ENCODE data around the gene DCTD. TPM values are rescaled to one million over a fixed set of nuclear protein-coding genes. Genes with fewer than 3 reads are reported as not detected.

The DCTD gene
- total and polyA plus RNA-seq, 2 experiments from 2014 or later, result 133 to 170 TPM

DNA sequence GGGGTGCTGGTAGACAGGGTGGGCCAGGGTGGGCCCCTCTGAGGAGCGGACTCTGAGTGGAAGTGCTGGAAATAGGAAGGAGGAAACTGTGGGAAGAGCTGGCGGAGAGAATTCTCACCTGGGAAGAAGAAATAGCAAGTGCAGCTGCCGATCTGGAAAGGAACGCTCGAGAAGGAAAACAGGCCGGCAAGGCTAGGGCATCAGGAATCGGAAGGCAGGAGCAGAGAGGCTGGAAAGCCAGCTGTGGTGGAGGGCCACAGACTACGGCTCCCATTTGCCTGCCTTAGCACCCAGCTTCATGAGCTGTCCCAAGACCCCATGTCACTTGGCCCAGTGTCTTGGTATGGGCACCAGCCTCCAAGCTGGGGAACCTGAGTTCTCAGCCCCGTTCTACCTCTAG, 37.3 kb downstream of the DCTD start:
- no peak for DNase-seq
- Histone ChIP-seq H4K20me1 (ENCODE audit: insufficient read depth) (no peaks in the 10 kb centered on the region), H3K4me1 (ENCODE audit: insufficient read depth) (no peaks in the 10 kb centered on the region), H3K79me2 (ENCODE audit: insufficient read depth) (no peaks in the 10 kb centered on the region), H3K4me2 (ENCODE audit: unreplicated experiment) (no peak overlapping the region), H2AFZ (no peak overlapping the region), H3K27me3 (replicated peaks; ENCODE audit: insufficient read depth) (no peaks in the 10 kb centered on the region), H3K36me3 (ENCODE audit: low read depth) (peaks cover 13% of the 10 kb centered on the region), H3F3A (ENCODE audit: insufficient read depth) (0 out of 2 replicates have a peak, but pooled peaks cover 3% of the 10 kb centered on the region), H3K4me3 (no peak overlapping the region), H3K9ac (no peak overlapping the region), H3K9me2 (ENCODE audit: insufficient read depth) (no peaks in the 10 kb centered on the region), H3K9me3 (ENCODE audit: low read depth) (no peaks in the 10 kb centered on the region), H3K27ac (no peak overlapping the region)
- WGBS, 2 experiments (ENCODE audit: low coverage in 1 of 2, low lambda C conversion rate in 2 of 2, missing lambda C conversion rate in 2 of 2), result 94 to 96% methylated on average over 8 to 9 of the region's 9 CpGs
- TF ChIP-seq EZH2phosphoT487 (IDR thresholded peaks at IDR 0.05; ENCODE audit: insufficient read depth, low read depth), result no peak
- no peak for TF ChIP-seq EZH2 (IDR thresholded peaks at IDR 0.05; ENCODE audit: insufficient read depth, poor library complexity, severe bottlenecking)
- in situ Hi-C loops (cut with MboI), result no loop called here

DNA sequence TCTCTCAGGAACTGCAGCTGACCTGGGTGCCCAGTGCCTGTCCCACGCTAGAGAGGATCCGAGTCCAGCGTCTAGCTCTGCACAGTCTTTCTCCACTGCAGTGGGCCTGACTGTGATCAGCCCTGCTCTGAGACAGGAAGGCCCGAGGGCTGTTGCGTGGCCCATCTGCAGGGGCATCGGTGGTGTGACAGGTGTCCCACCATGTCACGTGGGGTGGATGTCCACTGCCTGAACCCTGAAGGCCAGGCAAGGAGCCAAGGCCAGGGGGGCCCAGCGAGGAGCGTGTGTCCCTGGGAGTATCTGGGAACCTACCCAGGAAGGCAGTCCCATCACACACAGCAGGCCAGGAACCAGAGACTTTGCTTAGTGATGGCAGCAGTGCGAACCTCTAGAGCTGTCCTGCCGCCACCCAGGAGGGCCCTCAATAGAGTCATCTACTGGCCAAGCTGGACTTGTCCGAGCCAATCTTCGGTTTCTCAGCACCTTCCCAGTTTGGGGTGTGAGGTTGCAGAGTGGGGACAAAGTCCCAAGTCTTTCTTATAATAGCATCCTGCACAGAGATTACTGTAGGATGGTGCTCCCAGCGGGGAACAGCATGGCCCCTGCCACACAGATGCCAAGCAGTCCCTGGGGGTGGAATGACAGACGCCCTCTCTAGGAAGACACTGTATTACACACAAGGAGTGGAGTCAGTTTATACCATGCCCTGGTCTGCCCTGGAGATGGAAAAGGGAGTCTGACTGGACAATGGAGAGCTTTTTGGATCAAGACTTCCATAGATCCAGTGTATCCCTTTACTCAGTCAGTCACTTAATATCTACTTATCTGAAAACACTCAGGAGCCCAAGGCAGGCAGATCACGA, 38.3 kb downstream of the DCTD start:
- Histone ChIP-seq H3K4me1 (ENCODE audit: insufficient read depth) (no peaks in the 10 kb centered on the region), H3K36me3 (ENCODE audit: low read depth) (peaks cover 8% of the 10 kb centered on the region; the same call in 1 of the 2 replicates), H2AFZ (no peak overlapping the region), H3K4me2 (ENCODE audit: unreplicated experiment) (no peak overlapping the region), H3F3A (ENCODE audit: insufficient read depth) (no peaks in the 10 kb centered on the region), H3K9me3 (ENCODE audit: low read depth) (no peaks in the 10 kb centered on the region), H3K9me2 (ENCODE audit: insufficient read depth) (no peaks in the 10 kb centered on the region), H3K27me3 (replicated peaks; ENCODE audit: insufficient read depth) (no peaks in the 10 kb centered on the region), H3K27ac (no peak overlapping the region), H4K20me1 (ENCODE audit: insufficient read depth) (no peaks in the 10 kb centered on the region), H3K79me2 (ENCODE audit: insufficient read depth) (no peaks in the 10 kb centered on the region), H3K4me3 (no peak overlapping the region), H3K9ac (no peak overlapping the region)
- 84% methylated on average over 16 of the region's 16 CpGs for WGBS, 2 experiments (ENCODE audit: low coverage in 1 of 2, low lambda C conversion rate in 2 of 2, missing lambda C conversion rate in 2 of 2)
- in situ Hi-C loops (cut with MboI), result no loop called here
- DNase-seq, result no peak
- no peak for TF ChIP-seq EZH2 (IDR thresholded peaks at IDR 0.05; ENCODE audit: insufficient read depth, poor library complexity, severe bottlenecking)
- TF ChIP-seq EZH2phosphoT487 (IDR thresholded peaks at IDR 0.05; ENCODE audit: insufficient read depth, low read depth), result no peak

DNA sequence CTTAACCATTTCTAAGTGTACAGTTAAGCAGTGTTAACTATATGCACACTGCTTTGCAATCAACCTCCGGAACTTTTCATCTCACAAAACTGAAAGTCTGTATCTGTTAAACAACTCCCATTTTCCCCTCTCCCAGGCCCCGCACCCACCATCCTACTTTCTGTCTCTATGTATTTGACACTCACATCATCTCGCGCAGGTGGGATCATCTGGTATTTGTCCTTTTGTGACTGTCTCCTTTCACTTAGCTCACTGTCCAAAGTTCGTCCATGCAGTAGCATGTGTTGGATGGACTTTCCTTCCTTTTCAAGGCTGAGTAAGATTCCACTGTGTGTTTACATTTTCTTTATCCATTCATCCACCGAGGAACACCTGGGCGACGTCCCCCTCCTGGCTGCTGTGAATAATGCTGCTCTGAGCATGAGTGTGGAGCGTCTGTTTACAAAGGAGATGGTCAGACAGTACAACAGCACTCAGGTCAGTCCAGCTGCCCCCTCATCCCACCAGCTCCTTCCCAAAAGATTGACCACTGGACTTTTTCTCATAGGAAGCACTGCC, 39.8 kb downstream of the DCTD start:
- Histone ChIP-seq H3F3A (ENCODE audit: insufficient read depth) (no peaks in the 10 kb centered on the region), H3K4me1 (ENCODE audit: insufficient read depth) (no peaks in the 10 kb centered on the region), H3K27me3 (replicated peaks; ENCODE audit: insufficient read depth) (no peaks in the 10 kb centered on the region), H3K27ac (no peak overlapping the region), H3K9me2 (ENCODE audit: insufficient read depth) (no peaks in the 10 kb centered on the region), H3K79me2 (ENCODE audit: insufficient read depth) (no peaks in the 10 kb centered on the region), H4K20me1 (ENCODE audit: insufficient read depth) (no peaks in the 10 kb centered on the region), H3K9ac (no peak overlapping the region), H3K4me2 (ENCODE audit: unreplicated experiment) (no peak overlapping the region), H2AFZ (no peak overlapping the region), H3K9me3 (ENCODE audit: low read depth) (no peaks in the 10 kb centered on the region), H3K4me3 (no peak overlapping the region), H3K36me3 (ENCODE audit: low read depth) (no peaks in the 10 kb centered on the region; the same call in 1 of the 2 replicates)
- TF ChIP-seq EZH2 (IDR thresholded peaks at IDR 0.05; ENCODE audit: insufficient read depth, poor library complexity, severe bottlenecking) (no peak), EZH2phosphoT487 (IDR thresholded peaks at IDR 0.05; ENCODE audit: insufficient read depth, low read depth) (no peak)
- in situ Hi-C loops (cut with MboI), result no loop called here
- 97 to 99% methylated on average over 9 of the region's 9 CpGs for WGBS, 2 experiments (ENCODE audit: low coverage in 1 of 2, low lambda C conversion rate in 2 of 2, missing lambda C conversion rate in 2 of 2)
- no peak for DNase-seq

DNA sequence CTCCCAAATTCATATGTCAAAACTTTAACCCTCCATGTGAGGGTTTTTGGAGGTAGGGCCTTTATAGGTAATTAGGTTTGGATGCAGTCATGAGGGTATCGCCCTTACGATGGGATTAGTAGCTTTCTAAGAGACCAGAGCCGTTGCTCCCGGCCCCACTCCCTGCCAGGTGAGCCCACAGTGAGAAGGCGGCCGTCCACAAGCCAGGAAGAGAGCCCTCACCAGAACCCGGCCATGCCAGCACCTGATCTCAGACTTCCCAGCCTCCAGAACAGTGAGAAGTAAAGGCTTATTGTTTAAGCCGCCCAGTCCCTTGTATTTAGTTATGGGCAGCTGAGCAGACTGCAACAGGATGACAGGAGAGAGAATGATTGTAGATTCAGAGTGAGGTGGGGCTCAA, 40.8 kb downstream of the DCTD start:
- in situ Hi-C loops (cut with MboI), result no loop called here
- no peaks in the 10 kb centered on the region for H3K27me3 ChIP-seq (replicated peaks; ENCODE audit: insufficient read depth)
- H3K36me3 ChIP-seq (ENCODE audit: low read depth), result no peaks in the 10 kb centered on the region; the same call in 1 of the 2 replicates
- H4K20me1 ChIP-seq (ENCODE audit: insufficient read depth), result no peaks in the 10 kb centered on the region
- no peak overlapping the region for H3K9ac ChIP-seq
- H2AFZ ChIP-seq, result no peak overlapping the region
- TF ChIP-seq EZH2 (IDR thresholded peaks at IDR 0.05; ENCODE audit: insufficient read depth, poor library complexity, severe bottlenecking) (no peak), EZH2phosphoT487 (IDR thresholded peaks at IDR 0.05; ENCODE audit: insufficient read depth, low read depth) (no peak)
- H3K4me3 ChIP-seq, result no peak overlapping the region
- no peaks in the 10 kb centered on the region for H3K4me1 ChIP-seq (ENCODE audit: insufficient read depth)
- no peak overlapping the region for H3K4me2 ChIP-seq (ENCODE audit: unreplicated experiment)
- DNase-seq, result no peak
- 84 to 85% methylated on average over 8 of the region's 8 CpGs for WGBS, 2 experiments (ENCODE audit: low coverage in 1 of 2, low lambda C conversion rate in 2 of 2, missing lambda C conversion rate in 2 of 2)
- no peaks in the 10 kb centered on the region for H3F3A ChIP-seq (ENCODE audit: insufficient read depth)
- no peaks in the 10 kb centered on the region for H3K79me2 ChIP-seq (ENCODE audit: insufficient read depth)
- no peaks in the 10 kb centered on the region for H3K9me3 ChIP-seq (ENCODE audit: low read depth)
- no peak overlapping the region for H3K27ac ChIP-seq
- no peaks in the 10 kb centered on the region for H3K9me2 ChIP-seq (ENCODE audit: insufficient read depth)
